ENCODE measurements around the gene CPT1B.
"Not testable (repeated sequence)": the region's sequence is repeated elsewhere in the genome, so short reads cannot be mapped to it uniquely, and the experiment has no call there.

CPT1B gene

DNA sequence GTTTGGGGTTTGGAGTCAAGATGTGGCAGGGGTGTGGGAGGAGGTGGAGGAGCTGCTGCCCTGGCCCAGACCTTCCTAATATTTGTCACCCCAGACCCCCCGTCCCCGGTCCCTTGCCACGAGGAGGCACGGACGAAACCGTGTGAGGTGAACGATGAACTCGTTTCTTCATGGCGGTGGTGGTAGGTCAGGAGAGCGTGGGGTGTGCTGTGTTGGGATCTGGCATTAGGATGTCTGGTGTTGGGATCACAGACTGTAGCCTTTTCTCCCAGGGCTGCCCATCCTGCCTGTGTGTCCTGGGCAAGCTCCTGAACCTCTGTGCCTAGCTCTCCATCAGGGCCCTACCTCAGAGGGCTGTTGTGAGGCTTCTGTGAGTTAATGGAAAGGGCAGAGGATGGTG, 30.8 kb upstream of the CPT1B start:
- DNase-seq = no peak

- DNase-seq = not testable (repeated sequence)
Measured at GRCh38 chr22:50608058-50608840, 30.0 kb upstream of the CPT1B start.

GRCh38 chr22:50607659-50608020, 29.4 kb upstream of the CPT1B start:
- no peak for DNase-seq

DNA sequence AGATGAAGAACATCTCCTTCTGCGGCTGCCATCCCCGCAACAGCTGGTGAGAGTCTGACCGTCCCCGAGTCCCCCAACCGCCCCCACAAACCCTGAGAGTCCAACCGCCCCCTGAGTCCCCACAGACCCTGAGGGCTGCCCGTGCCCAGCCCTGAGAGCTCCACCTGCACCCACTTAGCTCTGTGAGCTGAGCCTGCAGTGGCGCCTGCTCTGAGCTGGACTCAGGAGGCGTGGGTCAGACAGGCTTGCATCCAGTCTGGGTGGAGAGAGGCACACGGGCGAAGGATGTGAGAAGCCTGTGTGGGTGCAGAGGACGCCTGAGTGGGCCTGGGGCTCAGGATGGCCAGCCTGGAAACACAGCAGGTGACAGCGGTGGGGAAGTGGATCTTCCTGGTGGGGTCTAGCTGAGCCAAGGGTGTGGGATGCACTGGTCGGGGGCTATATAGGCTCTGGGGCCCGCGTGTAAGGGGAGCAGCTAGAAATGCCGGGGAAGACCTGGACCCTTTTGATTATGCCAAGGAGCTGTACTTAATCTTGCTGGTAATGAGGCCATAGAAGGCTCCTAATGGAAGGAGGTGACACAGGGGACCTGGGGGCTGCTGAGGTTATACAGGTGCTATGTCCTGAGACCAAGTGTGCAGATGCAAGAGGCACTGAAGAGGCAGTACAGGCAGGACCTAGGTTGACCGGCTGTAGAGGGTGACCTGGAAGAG, 28.9 kb upstream of the CPT1B start:
- DNase-seq = no peak

DNA sequence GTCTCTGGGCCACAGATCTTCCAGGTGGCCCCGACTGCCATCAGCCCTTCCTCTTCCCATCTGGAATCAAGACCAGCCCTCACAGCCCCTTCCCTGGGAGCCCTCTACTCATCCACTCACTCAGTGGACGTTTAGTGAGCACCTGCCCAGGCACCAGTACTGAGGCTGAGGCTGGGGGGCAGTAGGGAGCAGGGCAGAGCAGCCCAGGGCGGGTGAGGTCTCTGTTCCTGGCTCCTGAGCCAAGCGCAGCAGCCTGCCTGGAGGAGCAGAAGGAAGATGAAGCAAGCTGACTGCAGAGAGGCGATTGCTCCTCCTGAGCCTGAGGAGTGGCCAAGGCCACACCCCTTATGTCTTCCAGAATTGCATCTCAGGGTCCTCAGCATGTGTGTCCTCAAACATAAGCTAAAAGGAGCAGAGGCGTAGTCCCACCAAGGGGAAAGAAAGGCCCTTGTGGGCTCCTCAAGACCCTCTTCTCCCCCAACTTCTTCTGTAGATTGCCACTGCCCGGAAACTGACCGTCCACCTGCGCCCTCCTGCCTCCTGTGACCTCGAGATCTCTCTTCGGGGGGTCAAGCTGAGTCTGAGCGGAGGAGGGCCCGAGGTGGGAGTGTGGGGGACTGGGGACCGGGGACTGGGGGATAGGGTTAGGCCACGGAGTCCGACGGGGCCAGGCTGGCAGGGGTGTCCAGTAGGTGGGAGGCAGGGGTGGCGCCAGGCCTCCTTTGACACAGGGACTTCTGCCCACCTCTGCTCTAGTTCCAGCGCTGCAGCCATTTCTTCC, 28.1 kb upstream of the CPT1B start:
- no peak for DNase-seq

- no peak for DNase-seq
Measured at GRCh38 chr22:50605613-50606074, 27.4 kb upstream of the CPT1B start.

- DNase-seq = no peak
Measured at GRCh38 chr22:50605002-50605612, 26.9 kb upstream of the CPT1B start.

DNA sequence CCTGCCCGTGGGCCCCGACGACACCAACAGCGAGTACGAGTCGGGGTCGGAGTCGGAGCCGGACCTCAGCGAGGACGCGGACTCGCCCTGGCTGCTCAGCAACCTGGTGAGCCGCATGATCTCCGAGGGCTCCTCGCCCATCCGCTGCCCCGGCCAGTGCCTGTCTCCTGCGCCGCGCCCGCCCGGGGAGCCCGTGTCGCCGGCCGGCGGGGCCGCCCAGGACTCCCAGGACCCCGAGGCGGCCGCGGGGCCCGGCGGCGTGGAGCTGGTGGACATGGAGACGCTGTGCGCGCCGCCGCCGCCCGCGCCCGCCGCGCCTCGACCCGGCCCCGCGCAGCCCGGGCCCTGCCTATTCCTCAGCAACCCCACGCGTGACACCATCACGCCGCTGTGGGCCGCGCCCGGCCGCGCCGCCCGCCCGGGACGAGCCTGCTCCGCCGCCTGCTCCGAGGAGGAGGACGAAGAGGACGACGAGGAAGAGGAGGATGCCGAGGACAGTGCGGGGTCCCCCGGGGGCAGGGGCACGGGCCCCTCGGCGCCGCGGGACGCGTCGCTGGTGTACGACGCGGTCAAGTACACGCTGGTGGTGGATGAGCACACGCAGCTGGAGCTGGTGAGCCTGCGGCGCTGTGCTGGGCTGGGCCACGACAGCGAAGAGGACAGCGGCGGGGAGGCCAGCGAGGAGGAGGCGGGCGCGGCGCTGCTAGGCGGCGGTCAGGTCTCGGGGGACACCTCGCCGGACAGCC, 26.2 kb upstream of the CPT1B start:
- DNase-seq = no peak

DNA sequence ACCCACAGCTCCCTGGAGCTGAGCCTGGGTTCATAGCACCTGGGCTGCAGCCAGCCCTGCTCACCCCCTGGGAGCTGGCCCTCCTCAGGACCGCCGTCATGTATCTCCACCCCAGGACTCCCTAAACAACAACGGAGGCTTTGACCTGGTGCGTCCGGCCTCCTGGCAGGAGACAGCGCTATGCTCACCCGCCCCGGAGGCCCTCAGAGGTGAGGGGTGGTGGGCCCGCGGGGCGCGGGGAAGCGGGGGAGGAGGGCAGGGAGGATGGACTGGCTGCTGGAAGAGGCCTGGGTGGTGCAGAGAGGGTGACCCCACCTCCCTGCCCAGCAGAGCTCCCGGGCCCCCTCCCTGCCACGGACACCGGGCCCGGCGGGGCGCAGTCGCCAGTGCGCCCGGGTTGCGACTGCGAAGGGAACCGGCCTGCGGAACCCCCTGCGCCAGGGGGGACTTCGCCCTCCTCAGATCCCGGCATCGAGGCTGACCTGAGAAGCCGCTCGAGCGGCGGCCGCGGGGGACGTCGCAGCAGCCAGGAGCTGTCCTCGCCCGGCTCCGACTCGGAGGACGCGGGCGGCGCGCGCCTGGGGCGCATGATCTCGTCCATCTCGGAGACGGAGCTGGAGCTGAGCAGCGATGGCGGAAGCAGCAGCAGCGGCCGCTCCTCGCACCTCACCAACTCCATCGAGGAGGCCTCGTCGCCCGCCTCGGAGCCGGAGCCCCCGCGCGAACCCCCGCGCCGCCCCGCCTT, 25.5 kb upstream of the CPT1B start:
- DNase-seq = no peak

GRCh38 chr22:50602338-50602700, 24.1 kb upstream of the CPT1B start:
- no peak for DNase-seq

- no peak for DNase-seq
Measured at GRCh38 chr22:50601669-50602337, 23.6 kb upstream of the CPT1B start.

DNA sequence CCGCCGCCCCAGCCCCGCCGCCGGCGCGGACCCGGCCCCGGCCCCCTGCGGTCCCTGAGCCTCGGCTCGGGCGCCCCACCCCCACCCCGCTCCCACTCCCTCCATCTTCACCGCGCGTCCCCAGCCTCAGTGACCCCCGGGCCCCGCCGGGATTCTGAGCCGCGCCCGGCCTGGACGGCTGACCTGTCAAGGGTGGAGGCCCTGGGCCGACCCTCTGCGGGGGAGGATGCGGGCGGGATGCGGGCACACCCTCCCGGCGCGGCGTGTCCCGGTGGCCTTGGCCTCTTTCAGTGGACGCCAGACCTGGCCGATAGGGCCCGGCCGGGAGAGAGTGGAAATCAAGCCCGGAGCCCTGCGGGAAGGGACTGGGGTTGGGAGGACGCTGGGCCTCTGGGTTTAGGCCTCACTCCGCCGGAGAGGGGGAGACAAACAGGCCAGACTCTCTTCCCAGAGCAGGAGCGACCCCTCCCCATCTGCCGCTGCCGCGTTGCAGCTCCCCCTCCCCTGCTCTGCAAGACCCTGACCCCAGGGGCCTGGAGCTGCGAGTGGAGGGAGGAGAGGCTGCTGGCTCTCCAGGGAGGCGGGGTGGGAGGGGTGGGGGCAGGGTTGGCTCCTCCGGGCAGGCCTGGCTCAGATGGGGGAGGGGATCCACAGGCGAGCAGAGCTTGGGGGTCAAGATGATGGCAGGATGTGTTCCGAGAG, 22.9 kb upstream of the CPT1B start:
- DNase-seq = no peak

DNA sequence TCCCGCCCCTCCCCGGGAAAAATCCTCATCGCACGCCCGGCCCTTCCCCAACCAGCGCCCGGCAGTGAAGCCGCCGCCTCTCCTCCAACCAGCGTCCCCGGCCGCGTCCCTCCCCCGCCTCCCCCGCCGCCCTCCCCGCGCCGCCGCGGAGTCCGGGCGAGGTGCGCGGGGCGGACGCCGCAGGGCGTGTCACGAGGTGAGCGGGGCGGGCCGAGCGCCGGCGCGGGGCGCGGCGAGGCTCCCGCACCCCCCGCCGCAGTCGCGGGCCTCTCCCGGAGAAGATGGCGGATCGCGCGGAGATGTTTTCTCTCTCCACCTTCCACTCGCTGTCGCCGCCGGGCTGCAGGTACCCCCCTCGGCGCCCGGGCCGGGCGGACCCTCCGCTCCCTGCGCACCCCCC, 22.3 kb upstream of the CPT1B start, which contains the start of gene MAPK8IP2:
Gene MAPK8IP2, plus strand, starts transcription at position 256 of the 400 bp plus-strand sequence. Its CDS starts 26 bp downstream, at position 282.
- no peak for DNase-seq

- no peak for DNase-seq
Measured at GRCh38 chr22:50599816-50600455, 21.7 kb upstream of the CPT1B start.

- no peak for DNase-seq
Measured at GRCh38 chr22:50597097-50597496, 18.9 kb upstream of the CPT1B start.

GRCh38 chr22:50595189-50595588, 17.0 kb upstream of the CPT1B start:
- DNase-seq = no peak

DNA sequence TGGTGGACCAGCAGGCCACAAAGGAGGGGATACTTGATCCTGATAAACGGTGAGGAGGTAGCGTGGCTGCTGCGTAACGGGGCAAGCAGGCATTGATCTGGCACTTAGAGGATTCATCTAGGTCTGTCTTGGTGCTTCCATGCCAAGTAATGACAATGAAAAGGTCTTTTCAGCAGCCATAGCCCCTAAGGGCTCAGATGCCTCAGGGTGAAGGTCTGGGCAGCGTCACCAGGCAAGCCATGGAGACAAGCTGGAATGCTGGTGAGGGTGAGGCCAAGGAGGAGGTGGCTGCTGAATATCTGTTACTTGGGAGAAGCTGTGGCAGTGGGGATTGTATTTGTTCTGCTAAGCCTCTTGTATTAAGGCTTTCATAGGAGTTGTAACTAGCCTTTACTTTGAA, 9.2 kb upstream of the CPT1B start:
- no peak for DNase-seq

DNA sequence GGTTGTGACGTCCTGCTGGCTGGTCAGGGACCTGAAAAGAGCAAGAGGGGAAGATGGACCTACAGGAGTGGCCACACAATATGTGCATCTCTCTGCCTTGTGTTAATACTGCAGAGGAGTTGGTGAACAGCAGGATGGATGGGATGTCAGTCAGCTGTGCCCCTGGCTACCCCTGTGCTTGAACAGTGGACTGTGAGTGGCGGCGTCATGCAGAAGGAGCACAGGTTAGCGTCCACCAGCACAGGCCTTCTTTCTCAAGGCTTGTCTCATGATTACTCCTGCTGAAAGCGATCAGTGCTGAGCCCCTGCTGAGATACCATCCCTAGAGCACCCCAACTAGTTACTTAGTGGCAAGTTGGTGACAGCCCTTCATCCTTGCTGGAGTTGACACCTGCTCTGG, 8.2 kb upstream of the CPT1B start:
- DNase-seq = no peak

DNA sequence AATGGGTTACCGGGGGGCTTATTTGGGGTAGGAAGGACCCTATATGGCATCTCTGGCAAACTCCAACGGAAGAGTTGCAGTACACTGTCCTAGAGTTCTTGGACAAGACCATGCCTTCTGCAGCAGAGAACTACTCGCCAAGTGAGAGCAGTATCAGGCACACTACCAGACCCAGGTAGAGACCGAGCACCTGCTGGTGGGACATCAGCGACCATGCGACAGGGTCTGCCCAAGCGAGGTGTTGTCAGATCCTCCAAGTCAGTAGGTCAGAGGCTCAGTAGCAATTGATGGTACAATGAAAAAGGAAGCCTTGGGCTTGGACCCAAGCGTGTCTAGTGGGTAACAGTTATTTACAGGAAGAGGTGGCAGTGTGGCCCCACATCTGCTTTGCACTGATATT, 7.6 kb upstream of the CPT1B start:
- DNase-seq = no peak

DNA sequence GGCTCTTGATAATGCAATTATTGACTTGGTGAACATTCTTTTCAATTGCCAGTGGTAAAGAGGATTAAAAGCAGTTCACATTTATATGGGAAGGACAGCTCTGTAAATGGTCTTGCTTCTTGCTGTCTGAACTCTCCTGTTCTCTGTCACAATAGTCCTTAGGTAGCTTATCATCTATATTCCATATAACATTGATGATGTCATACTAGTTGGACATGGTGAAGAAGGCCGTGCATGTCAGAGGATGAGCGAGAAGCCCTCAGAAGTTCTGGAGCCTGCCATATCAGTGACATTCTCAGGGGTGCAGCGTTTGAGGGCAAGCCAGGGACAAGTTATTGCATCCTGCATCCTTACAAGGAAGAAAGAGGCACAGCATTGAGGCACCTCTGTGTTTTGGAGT, 7.0 kb upstream of the CPT1B start:
- DNase-seq = no peak
